NCI-H2196 treated with DMSO at 0.1 percent for 48 hours (cell line): ENCODE results near the gene CHMP6.

Experiments used
- DNase-seq: peaks from one replicate; lab custom pipeline; 2025; ENCODE audit not compliant: unreplicated experiment; lab: John Stamatoyannopoulos, UW

CHMP6 gene

GRCh38 chr17:81040791-81041337, 49.2 kb downstream of the CHMP6 start:
- DNase-seq, result no peak

DNA sequence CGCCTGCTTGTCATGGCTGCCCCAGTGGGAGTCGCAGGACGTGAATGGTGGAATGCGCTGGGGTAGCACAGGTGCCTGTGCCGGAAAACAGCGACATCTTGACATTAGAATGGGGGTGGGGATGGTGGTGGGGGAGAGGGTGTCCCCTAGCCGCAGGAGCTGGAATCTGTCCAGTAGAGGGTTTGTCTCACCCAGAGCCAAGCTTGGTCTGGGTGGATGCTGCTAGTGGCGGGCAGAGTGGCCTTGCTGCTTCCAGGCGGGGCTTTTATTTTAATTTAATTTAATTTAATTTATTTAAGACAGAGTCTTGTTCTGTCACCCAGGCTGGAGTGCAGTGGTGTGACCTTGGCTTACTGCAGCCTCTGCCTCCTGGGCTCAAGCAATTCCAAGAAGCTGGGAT, 51.0 kb downstream of the CHMP6 start:
- no peak for DNase-seq

GRCh38 chr17:81043319-81043724, 51.7 kb downstream of the CHMP6 start:
- no peak for DNase-seq

GRCh38 chr17:81043725-81044427, 52.2 kb downstream of the CHMP6 start:
- no peak for DNase-seq

GRCh38 chr17:81044428-81044763, 52.8 kb downstream of the CHMP6 start:
- DNase-seq, result no peak

GRCh38 chr17:81044764-81045589, 53.3 kb downstream of the CHMP6 start:
- peak; percentile 35 for DNase-seq

GRCh38 chr17:81045590-81046095, 54.0 kb downstream of the CHMP6 start:
- no peak for DNase-seq

DNA sequence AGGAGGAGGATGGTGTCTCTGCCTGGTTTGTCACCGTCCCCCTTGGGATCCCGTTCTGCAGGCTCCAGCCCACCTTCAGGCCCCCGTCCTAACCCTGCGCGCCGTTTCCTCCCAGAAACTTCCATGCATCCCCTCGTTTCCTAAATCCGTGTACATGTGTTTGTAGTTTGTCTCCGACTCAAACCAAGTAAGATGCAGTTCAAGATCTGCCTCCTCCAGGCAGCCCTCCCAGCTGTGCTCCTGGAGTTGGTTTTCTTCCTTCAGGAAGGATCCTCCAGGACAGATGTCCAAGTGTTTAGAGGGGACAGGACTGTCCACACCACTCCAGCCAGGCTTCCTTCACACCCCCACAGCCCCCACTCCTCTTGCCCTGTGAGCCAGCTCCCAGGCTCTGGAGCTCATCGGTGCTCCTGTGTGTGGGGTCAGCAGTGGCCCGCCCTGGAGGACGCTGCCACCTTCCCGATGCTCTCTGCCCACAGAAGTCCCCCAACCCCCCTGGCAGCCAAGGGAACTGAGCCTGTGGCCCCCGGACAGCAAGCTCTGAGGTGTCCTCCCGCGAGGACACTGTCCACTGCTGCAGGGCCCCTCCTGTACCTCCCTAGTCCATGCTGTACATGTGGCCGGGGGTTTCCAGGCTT, 54.6 kb downstream of the CHMP6 start:
- no peak for DNase-seq

- DNase-seq, result no peak
Observed at GRCh38 chr17:81046770-81047359, 55.2 kb downstream of the CHMP6 start.

- DNase-seq, result no peak
Observed at GRCh38 chr17:81048827-81049371, 57.3 kb downstream of the CHMP6 start.

GRCh38 chr17:81049372-81049911, 57.8 kb downstream of the CHMP6 start:
- no peak for DNase-seq
